KMS-11 (cell line): Measurements from ENCODE around the gene RAPH1.
A peak's percentile ranks its signal among the peaks of the same experiment; 100 is the strongest.

Source experiments
- H2AFZ ChIP-seq: fragments of 200-600 bp; sonication (generic); 2 replicates; pipeline ENCODE4 v1.6.1; 2016; ENCODE audit warnings: antibody characterized with exemption, mixed run types, low read depth
- H3K27ac ChIP-seq: fragments of 200-600 bp; sonication (generic); 2 replicates; pipeline ENCODE4 v1.6.1; 2016; ENCODE audit warnings: mild to moderate bottlenecking, mixed run types
- H3K27me3 ChIP-seq: fragments of 200-600 bp; sonication (generic); 2 replicates; pipeline ENCODE4 v1.6.1; 2017; ENCODE audit warnings: mild to moderate bottlenecking, low read depth, mixed run types, moderate library complexity; ENCODE audit not compliant: insufficient read depth
- H3K36me3 ChIP-seq: fragments of 200-600 bp; sonication (generic); 2 replicates; pipeline ENCODE4 v1.6.1; 2017; ENCODE audit warnings: mild to moderate bottlenecking, mixed run types; ENCODE audit not compliant: insufficient read depth
- H3K4me1 ChIP-seq: fragments of 200-600 bp; sonication (generic); 2 replicates; pipeline ENCODE4 v1.6.1; 2016; ENCODE audit warnings: mild to moderate bottlenecking, low read depth, mixed run types; ENCODE audit not compliant: poor library complexity, severe bottlenecking
- H3K4me2 ChIP-seq: fragments of 200-600 bp; sonication (generic); 2 replicates; pipeline ENCODE4 v1.7.0; 2016; ENCODE audit warnings: mild to moderate bottlenecking, mixed run types
- H3K4me3 ChIP-seq: fragments of 200-600 bp; sonication (generic); IDR thresholded peaks from 2 replicates; pipeline ENCODE4 v1.6.1; 2017; ENCODE audit warnings: low read depth, low read length, mixed read lengths; ENCODE audit not compliant: insufficient read depth
- H3K79me2 ChIP-seq: fragments of 200-600 bp; sonication (generic); 2 replicates; pipeline ENCODE4 v1.6.1; 2016; ENCODE audit warnings: low read depth, mixed run types; ENCODE audit not compliant: insufficient read depth
- H3K9ac ChIP-seq: fragments of 200-600 bp; sonication (generic); 2 replicates; pipeline ENCODE4 v1.6.1; 2016; ENCODE audit warnings: mild to moderate bottlenecking, mixed run types
- H4K20me1 ChIP-seq: fragments of 200-600 bp; sonication (generic); 2 replicates; pipeline ENCODE4 v1.6.1; 2016; ENCODE audit warnings: mild to moderate bottlenecking, mixed run types; ENCODE audit not compliant: insufficient read depth
- CTCF ChIP-seq: fragments of 200-600 bp; sonication (generic); conservative IDR thresholded peaks from 2 replicates; pipeline ENCODE4 v1.6.1; 2017; ENCODE audit warnings: low read depth, mild to moderate bottlenecking, antibody characterized with exemption, low read length, moderate library complexity, mixed read lengths

RAPH1 gene

GRCh38 chr2:203582468-203582867 is 47.4 kb upstream of the RAPH1 start:
- Histone ChIP-seq H3K4me2 (no peak overlapping the region), H3K27ac (no peak overlapping the region), H3K79me2 (no peaks in the 10 kb centered on the region), H3K9ac (no peak overlapping the region), H3K4me1 (peaks cover 52% of the 10 kb centered on the region), H3K36me3 (no peaks in the 10 kb centered on the region), H2AFZ (no peak overlapping the region), H3K27me3 (no peaks in the 10 kb centered on the region), H3K4me3 (no peak overlapping the region), H4K20me1 (no peaks in the 10 kb centered on the region)
- TF ChIP-seq CTCF, result no peak

GRCh38 chr2:203580844-203581243 is 45.7 kb upstream of the RAPH1 start:
- peaks cover 52% of the 10 kb centered on the region for H3K4me1 ChIP-seq
- H3K4me3 ChIP-seq, result no peak overlapping the region
- H3K9ac ChIP-seq, result no peak overlapping the region
- no peaks in the 10 kb centered on the region for H3K36me3 ChIP-seq
- no peaks in the 10 kb centered on the region for H3K79me2 ChIP-seq
- no peaks in the 10 kb centered on the region for H3K27me3 ChIP-seq
- H2AFZ ChIP-seq, result no peak overlapping the region
- H4K20me1 ChIP-seq, result no peaks in the 10 kb centered on the region
- H3K27ac ChIP-seq, result no peak overlapping the region
- TF ChIP-seq CTCF, result no peak
- H3K4me2 ChIP-seq, result no peak overlapping the region

GRCh38 chr2:203579730-203580129 is 44.6 kb upstream of the RAPH1 start:
- Histone ChIP-seq H3K9ac (no peak overlapping the region; the same call in 1 of the 2 replicates), H3K27me3 (no peaks in the 10 kb centered on the region), H3K4me3 (no peak overlapping the region), H4K20me1 (no peaks in the 10 kb centered on the region), H3K79me2 (no peaks in the 10 kb centered on the region), H2AFZ (peak overlapping the region; percentile 44; the same call in 1 of the 2 replicates), H3K27ac (peak overlapping the region; percentile 47; the same call in 1 of the 2 replicates), H3K4me2 (peak overlapping the region; percentile 65), H3K4me1 (peaks cover 50% of the 10 kb centered on the region), H3K36me3 (no peaks in the 10 kb centered on the region)
- no peak for TF ChIP-seq CTCF

GRCh38 chr2:203578759-203579643 is 43.9 kb upstream of the RAPH1 start:
- peak overlapping the region; percentile 65 for H3K4me2 ChIP-seq
- H4K20me1 ChIP-seq, result no peaks in the 10 kb centered on the region
- peak overlapping the region; percentile 47; the same call in 1 of the 2 replicates for H3K27ac ChIP-seq
- no peak for TF ChIP-seq CTCF
- H2AFZ ChIP-seq, result peak overlapping the region; percentile 44
- H3K79me2 ChIP-seq, result no peaks in the 10 kb centered on the region
- H3K36me3 ChIP-seq, result no peaks in the 10 kb centered on the region
- H3K27me3 ChIP-seq, result no peaks in the 10 kb centered on the region
- no peak overlapping the region; the same call in 1 of the 2 replicates for H3K9ac ChIP-seq
- H3K4me3 ChIP-seq, result no peak overlapping the region
- peaks cover 44% of the 10 kb centered on the region for H3K4me1 ChIP-seq
